HepG2 (cell line): ENCODE results near the gene KIF7. TPM values are rescaled to one million over a fixed set of nuclear protein-coding genes. Genes with fewer than 3 reads are reported as not detected.

Source experiments
- ATAC-seq: fragments of 200-7000 bp; cut with Tn5 transposase; 3 replicates; pipeline ENCODE4 v1.9.1; 2020; ENCODE audit warnings: mild to moderate bottlenecking, moderate library complexity
- BruUV-seq: library from RNA; stranded (reverse); fragments of 400-500 nt; replicated peaks from 2 replicates; lab custom pipeline; 2021; lab: Mats Ljungman, UMichigan
- CTCF ChIA-PET: fragments of 300-600 bp; formaldehyde crosslinking; extraction: SDS; loops from one replicate; lab custom pipeline; 2021; ENCODE audit warnings: low total read pairs, inconsistent platforms, low intra/inter-chr PET ratio; lab: Yijun Ruan, JAX
- POLR2A ChIA-PET: fragments of 350-600 bp; sonication (Branson Sonifier 250); formaldehyde crosslinking; loops from one replicate; lab custom pipeline; 2020; ENCODE audit warnings: antibody characterized with exemption, inconsistent platforms; lab: Yijun Ruan, JAX
- DNase-seq: peaks from one replicate; pipeline ENCODE4 v3.0.0-alpha.2; 2015; ENCODE audit warnings: low spot score
- FAIRE-seq: peaks from 3 replicates; lab custom pipeline; 2011; peaks lifted over from hg19 to GRCh38; lab: Jason Lieb, UNC
- H2AFZ ChIP-seq: one replicate; pipeline ENCODE4 v1.6.1; 2011; ENCODE audit warnings: low read length, inconsistent platforms
- H3K27ac ChIP-seq: fragments of 300-600 bp; 3 replicates; pipeline ENCODE4 v1.8.0; 2011; ENCODE audit warnings: mixed run types, mild to moderate bottlenecking, mixed read lengths, low read length, inconsistent platforms; ENCODE audit not compliant: insufficient read depth; ENCODE audit errors: extremely low read length
- H3K27me3 ChIP-seq, 2 experiments: fragments of 200-600 bp in 1 of 2; 2 replicates in 1 of 2; 3 replicates in 1 of 2; pipeline versions ENCODE4 v1.6.0 to v1.8.0; 2011; ENCODE audit warnings: low read length in 2 of 2, mild to moderate bottlenecking in 2 of 2, moderate library complexity in 2 of 2, inconsistent platforms in 1 of 2; ENCODE audit not compliant: insufficient read depth in 2 of 2, control insufficient read depth in 1 of 2
- H3K36me3 ChIP-seq, 2 experiments: fragments of 200-600 bp in 1 of 2; replicated peaks in 1 of 2; 2 replicates in 1 of 2; 3 replicates in 1 of 2; pipeline versions ENCODE4 v1.5.1 to v1.8.0; 2011; ENCODE audit warnings: low read length in 2 of 2, inconsistent platforms in 1 of 2; ENCODE audit not compliant: insufficient read depth in 2 of 2, control insufficient read depth in 1 of 2
- H3K4me1 ChIP-seq: 2 replicates; pipeline ENCODE4 v1.5.1; 2012; ENCODE audit warnings: low read length, inconsistent platforms; ENCODE audit not compliant: insufficient read depth
- H3K4me2 ChIP-seq: 2 replicates; pipeline ENCODE4 v1.6.0; 2011; ENCODE audit warnings: low read depth, low read length, inconsistent platforms
- H3K4me3 ChIP-seq, 3 experiments: fragments of 200-600 bp in 1 of 3; sonication (generic), shearing (Covaris generic) in 1 of 3; replicated peaks in 1 of 3; 2 replicates each; pipeline ENCODE4 v1.5.1; 2011 to 2016; ENCODE audit warnings: low read length in 3 of 3, inconsistent platforms in 2 of 3, low read depth in 2 of 3, mild to moderate bottlenecking in 2 of 3, control low read depth in 1 of 3, mixed read lengths in 1 of 3; ENCODE audit not compliant: insufficient read depth in 1 of 3
- H3K79me2 ChIP-seq: one replicate; pipeline ENCODE4 v1.6.1; 2011; ENCODE audit warnings: low read length, inconsistent platforms; ENCODE audit not compliant: insufficient read depth
- H3K9ac ChIP-seq: 2 replicates; pipeline ENCODE4 v1.6.0; 2011; ENCODE audit warnings: mild to moderate bottlenecking, low read depth, low read length, inconsistent platforms; ENCODE audit not compliant: insufficient read depth
- H3K9me3 ChIP-seq: 2 replicates; pipeline ENCODE4 v1.5.1; 2012; ENCODE audit warnings: mild to moderate bottlenecking, low read length
- H4K20me1 ChIP-seq: 2 replicates; pipeline ENCODE4 v1.6.0; 2011; ENCODE audit warnings: inconsistent platforms, mild to moderate bottlenecking, low read length, moderate library complexity; ENCODE audit not compliant: insufficient read depth
- BRCA1 ChIP-seq: sonication (generic); formaldehyde crosslinking; IDR thresholded peaks from 2 replicates; pipeline ENCODE4 v1.4.0; 2020; ENCODE audit warnings: missing genetic modification reagents
- NFIB ChIP-seq: sonication (generic); formaldehyde crosslinking; IDR thresholded peaks from 2 replicates; pipeline ENCODE4 v1.9.0; 2021; ENCODE audit warnings: missing genetic modification reagents, mild to moderate bottlenecking, borderline replicate concordance
- SIN3A ChIP-seq: IDR thresholded peaks from 2 replicates; pipeline ENCODE4 v1.6.1; 2011; ENCODE audit warnings: low read depth, mild to moderate bottlenecking, control low read depth, low read length, borderline replicate concordance
- SRSF9 ChIP-seq: fragments of 200-400 bp; formaldehyde crosslinking; IDR thresholded peaks from 2 replicates; pipeline ENCODE4 v1.6.1; 2018; ENCODE audit warnings: borderline replicate concordance, mild to moderate bottlenecking, low read depth, low read length; ENCODE audit not compliant: insufficient read depth, poor library complexity, severe bottlenecking
- TFDP2 ChIP-seq: sonication (generic); formaldehyde crosslinking; IDR thresholded peaks from 2 replicates; pipeline ENCODE4 v1.4.0; 2020; ENCODE audit warnings: missing genetic modification reagents
- WGBS: methylation state at CpG from one replicate; pipeline ENCODE4 v1.1.6; 2017; ENCODE audit warnings: low lambda C conversion rate; 5-methylcytosine and 5-hydroxymethylcytosine counted together
- in situ Hi-C: cut with HindIII; loops from 2 replicates; pipeline ENCODE4 v1.10.0; 2017; ENCODE audit warnings: low pct_unique_long_range_greater_than_20kb; ENCODE audit not compliant: extremely low pct_ligation_motif_present
- intact Hi-C: fragments of 100-400 bp; cut with micrococcal nuclease; formaldehyde crosslinking; loops from one replicate; pipeline ENCODE4 v1.10.0; 2022; ENCODE audit not compliant: unreplicated experiment
- polyA plus RNA-seq, 8 experiments: library from polyadenylated mRNA; depleted of rRNA in 3 of 8; stranded (reverse) in 7 of 8; unstranded in 1 of 8; fragments of >200 nt; fragmentation: Illumina TruSeq in 4 of 8; extraction: Trizol in 4 of 8; gene quantifications; 2 replicates each; pipeline versions ENCODE4 v1.2.1 to v1.2.3, GENCODE V29; 2011 to 2016; ENCODE audit warnings: low read depth in 4 of 8, missing spikeins in 1 of 8, mixed read lengths in 1 of 8; ENCODE audit not compliant: insufficient read depth in 1 of 8
- total RNA-seq, 5 experiments: library from RNA; depleted of rRNA; stranded (reverse); fragments of >200 nt; fragmentation: Illumina TruSeq; extraction: Trizol; gene quantifications; 2 replicates each; pipeline ENCODE4 v1.2.3, GENCODE V29; 2016; ENCODE audit warnings: low read depth in 1 of 5
- TF ChIP-seq, protein P1 (sequence below): sonication (generic); formaldehyde crosslinking; IDR thresholded peaks from 2 replicates; pipeline ENCODE4 v1.4.0; 2020; ENCODE audit warnings: mild to moderate bottlenecking, low read depth, missing genetic modification reagents

Gene KIF7
- total and polyA plus RNA-seq, 2 of the 13 experiments (the other 11 are each of a cell fraction or from before 2014, with no cell fraction given), result 1.5 to 6.2 TPM

DNA sequence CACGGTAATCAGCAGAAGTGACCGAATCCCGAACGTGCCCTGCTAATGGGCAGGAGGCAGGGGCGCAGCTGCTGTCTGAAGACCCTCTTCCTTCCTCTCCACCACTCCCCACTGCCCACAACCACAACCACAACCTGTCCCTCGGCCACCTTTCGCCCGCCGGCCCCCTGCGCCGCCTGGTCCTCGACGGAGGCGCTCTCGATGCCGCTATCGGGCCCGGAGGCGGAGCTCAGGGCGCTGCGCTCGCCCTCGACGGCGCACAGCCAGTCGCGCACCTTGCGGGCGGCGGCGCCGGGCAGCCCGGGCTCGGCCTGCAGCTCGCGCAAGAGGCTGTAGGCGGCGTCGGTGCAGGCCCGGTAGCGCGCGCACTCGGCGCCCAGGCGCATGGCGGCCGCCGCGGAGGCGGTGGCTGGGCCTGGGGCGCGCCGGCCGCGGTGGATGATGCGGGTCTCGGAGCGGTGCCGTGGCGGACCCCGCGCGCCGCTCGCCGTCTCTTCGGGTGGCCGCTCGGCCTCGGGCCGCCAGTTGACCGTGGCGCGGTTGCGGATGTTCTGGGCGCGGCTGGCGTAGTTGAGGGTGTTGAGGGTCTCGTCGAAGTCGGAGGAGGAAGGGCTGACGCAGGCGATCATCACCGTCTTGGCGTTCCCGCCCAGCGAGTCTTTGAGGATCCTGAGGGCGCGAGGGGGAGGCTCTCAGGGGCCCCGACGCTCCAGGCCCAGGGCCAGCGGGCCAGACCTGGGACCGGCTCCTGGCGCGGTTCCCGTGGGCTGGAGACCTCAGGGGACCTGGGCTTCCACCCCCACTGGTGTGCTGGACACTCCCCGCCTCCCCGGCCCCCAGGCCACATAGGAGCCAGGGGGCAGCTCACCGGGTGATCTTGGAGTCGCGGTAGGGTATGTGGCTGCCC lies 6.9 kb downstream of the KIF7 start:
- Histone ChIP-seq H3K4me2 (no peak overlapping the region), H3K9ac (no peak overlapping the region), H4K20me1 (no peaks in the 10 kb centered on the region), H3K4me3 (no peak overlapping the region), H3K27me3 (no peaks in the 10 kb centered on the region), H3K4me1 (peaks cover 14% of the 10 kb centered on the region), H3K36me3 (no peaks in the 10 kb centered on the region; a peak in 1 of 5 replicates), H3K79me2 (no peaks in the 10 kb centered on the region), H2AFZ (no peak overlapping the region), H3K27ac (no peak overlapping the region), H3K9me3 (no peaks in the 10 kb centered on the region)
- in situ Hi-C loops, result no loop called here
- 97% methylated on average over 74 of the region's 102 CpGs for WGBS
- intact Hi-C loops, result no loop called here
- no peak for DNase-seq
- CTCF ChIA-PET, result interaction anchor here (2.1 kb wide), 1 partner anchor 26 kb away, joined by 28 read pairs; no protein-coding TSS in a partner anchor
- POLR2A ChIA-PET, result no interaction called here
- no TSS peak for BruUV-seq
- FAIRE-seq, result no peak
- no peak for ATAC-seq
- TF ChIP-seq BRCA1 (CRISPR knock-in tag) (no peak), SRSF9 (no peak), SIN3A (no peak), TFDP2 (CRISPR knock-in tag) (no peak), NFIB (CRISPR knock-in tag) (no peak)
- TF ChIP-seq, protein P1, sequence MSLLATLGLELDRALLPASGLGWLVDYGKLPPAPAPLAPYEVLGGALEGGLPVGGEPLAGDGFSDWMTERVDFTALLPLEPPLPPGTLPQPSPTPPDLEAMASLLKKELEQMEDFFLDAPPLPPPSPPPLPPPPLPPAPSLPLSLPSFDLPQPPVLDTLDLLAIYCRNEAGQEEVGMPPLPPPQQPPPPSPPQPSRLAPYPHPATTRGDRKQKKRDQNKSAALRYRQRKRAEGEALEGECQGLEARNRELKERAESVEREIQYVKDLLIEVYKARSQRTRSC (CRISPR knock-in tag), result no peak
